ENCODE data around the gene TMEM203. TPM values are rescaled to one million over a fixed set of nuclear protein-coding genes. Genes with fewer than 3 reads are reported as not detected.

TMEM203 gene
- total RNA-seq, 1 donor from 2014 or later, result 41.2 TPM

DNA sequence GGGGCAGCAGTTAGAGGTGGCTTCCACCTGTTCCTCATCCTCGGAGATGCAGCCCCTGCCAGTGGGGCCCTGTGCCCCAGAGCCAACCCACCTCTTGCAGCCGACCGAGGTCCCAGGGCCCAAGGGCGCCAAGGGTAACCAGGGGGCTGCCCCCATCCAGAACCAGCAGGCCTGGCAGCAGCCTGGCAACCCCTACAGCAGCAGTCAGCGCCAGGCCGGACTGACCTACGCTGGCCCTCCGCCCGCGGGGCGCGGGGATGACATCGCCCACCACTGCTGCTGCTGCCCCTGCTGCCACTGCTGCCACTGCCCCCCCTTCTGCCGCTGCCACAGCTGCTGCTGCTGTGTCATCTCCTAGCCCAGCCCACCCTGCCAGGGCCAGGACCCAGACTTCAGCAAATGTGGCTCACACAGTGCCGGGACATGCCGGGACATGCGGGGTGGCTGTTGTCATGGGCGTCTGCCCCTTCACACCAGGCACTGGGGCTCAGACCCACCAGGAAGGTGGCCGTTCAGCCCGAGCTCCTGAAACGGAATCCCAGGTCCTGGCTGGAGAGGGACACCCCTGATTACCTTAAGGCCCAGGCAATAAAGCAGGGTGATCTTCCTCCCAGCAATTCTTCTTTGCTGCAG is 20.4 kb upstream of the TMEM203 start:
- no peak for DNase-seq (ENCODE audit: extremely low spot score, unreplicated experiment)
- Mint-ChIP-seq H3K27me3 (ENCODE audit: unreplicated experiment) (no peaks in the 10 kb centered on the region), H3K27ac (ENCODE audit: unreplicated experiment) (no peak overlapping the region), H3K4me1 (ENCODE audit: unreplicated experiment) (peaks cover 10% of the 10 kb centered on the region), H3K9me3 (ENCODE audit: unreplicated experiment) (no peaks in the 10 kb centered on the region), H3K36me3 (ENCODE audit: unreplicated experiment) (no peaks in the 10 kb centered on the region), H3K4me3 (ENCODE audit: unreplicated experiment) (no peak overlapping the region)
- TF ChIP-seq CTCF (IDR thresholded peaks at IDR 0.05), result no peak

DNA sequence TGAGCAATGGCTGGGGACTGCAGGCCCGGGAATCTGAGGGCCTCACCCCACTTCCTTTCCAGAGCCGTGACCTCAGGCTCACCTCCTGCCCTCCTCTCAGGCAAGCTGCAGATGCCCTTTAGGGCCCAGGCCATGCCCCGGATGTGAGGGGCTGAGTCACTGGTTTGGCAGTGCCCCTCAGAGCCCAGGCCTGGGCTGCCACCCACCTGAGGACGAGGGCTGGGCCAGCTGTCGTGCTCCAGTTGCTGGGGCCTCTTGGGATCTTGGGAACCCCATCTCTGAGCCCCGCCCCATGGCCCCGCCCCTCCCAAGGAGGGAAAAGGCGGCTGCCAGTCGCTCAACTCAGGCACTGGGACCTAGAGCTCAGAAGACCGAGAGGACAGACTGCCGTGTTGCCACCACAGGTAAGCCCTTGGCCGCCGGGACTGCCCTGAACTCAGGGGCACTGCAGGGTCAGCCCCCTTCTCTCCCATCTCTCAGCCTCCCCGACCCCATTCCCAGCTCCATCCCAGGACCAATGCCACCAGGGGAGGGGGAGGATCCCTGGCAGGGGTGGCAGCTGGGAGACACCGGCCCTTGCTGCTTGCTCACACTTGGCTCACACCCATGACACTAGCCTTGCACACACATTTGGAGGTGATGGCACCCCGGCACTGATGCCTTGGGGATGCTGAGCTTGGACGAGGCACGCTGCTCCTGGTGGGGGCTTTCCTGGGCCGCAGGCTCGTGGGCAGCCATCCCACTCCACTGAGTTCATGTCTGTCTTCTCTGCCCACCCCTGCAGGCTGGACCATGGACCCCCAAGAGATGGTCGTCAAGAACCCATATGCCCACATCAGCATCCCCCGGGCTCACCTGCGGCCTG is 19.6 kb upstream of the TMEM203 start, which contains the start of gene CYSRT1:
TSS of gene CYSRT1 (plus strand) at position 345 of the 865 bp plus-strand sequence. CDS start at position 793, 448 bp downstream.
- H3K4me1 Mint-ChIP-seq (ENCODE audit: unreplicated experiment), result peaks cover 10% of the 10 kb centered on the region
- no peaks in the 10 kb centered on the region for H3K36me3 Mint-ChIP-seq (ENCODE audit: unreplicated experiment)
- H3K27me3 Mint-ChIP-seq (ENCODE audit: unreplicated experiment), result no peaks in the 10 kb centered on the region
- DNase-seq (ENCODE audit: extremely low spot score, unreplicated experiment), result no peak
- H3K4me3 Mint-ChIP-seq (ENCODE audit: unreplicated experiment), result peak within 1 kb of the TSS; percentile 67
- no peak for TF ChIP-seq CTCF (IDR thresholded peaks at IDR 0.05)
- H3K27ac Mint-ChIP-seq (ENCODE audit: unreplicated experiment), result peak within 1 kb of the TSS; percentile 47
- no peaks in the 10 kb centered on the region for H3K9me3 Mint-ChIP-seq (ENCODE audit: unreplicated experiment)

DNA sequence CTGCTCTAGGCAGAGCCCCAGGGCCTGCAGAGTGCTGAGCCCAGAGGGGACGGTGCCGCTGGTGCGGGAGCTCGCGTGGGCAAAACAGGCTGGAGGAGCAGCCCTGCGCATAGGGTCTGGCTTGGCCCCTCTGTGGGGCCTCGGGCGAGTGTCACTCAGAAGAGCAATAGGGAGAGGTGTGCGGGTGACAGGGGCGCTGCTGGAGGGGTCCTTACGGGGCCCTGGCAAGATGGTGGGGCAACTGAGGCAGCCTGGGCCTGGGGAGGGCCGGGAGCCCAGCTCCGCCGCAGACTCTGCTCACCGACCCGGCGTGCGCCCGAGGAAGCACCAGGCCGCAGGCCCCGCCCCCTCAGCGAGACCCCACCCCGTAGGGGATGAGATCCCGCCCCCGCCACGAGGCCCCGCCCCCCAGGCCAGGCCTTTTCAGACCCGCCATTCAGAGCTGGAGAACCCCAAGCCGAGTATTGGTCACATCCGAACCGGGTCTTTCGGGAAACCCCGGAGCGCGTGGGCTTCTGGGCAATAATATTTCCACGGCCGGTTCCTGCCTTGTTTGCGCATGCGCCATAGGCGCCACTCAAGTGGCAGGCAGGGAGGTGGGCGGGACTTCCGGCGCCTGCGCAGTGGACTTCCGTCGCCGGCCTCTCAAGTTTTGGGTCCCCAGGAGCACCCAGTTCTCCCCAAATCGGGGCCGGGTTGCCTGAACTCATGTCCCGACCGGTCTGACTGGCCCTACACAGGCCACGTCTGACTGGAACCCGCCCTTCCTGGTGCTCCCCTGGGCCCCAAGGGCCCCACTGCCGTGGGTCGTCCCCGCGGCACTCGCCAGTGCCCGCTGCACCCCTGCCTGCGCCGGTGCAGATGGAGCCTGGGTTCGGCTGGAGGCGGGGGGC is 17.9 kb upstream of the TMEM203 start:
- Mint-ChIP-seq H3K36me3 (ENCODE audit: unreplicated experiment) (no peaks in the 10 kb centered on the region), H3K9me3 (ENCODE audit: unreplicated experiment) (no peaks in the 10 kb centered on the region), H3K4me3 (ENCODE audit: unreplicated experiment) (peak overlapping the region; percentile 74), H3K27me3 (ENCODE audit: unreplicated experiment) (no peaks in the 10 kb centered on the region), H3K27ac (ENCODE audit: unreplicated experiment) (peak overlapping the region; percentile 76), H3K4me1 (ENCODE audit: unreplicated experiment) (peaks cover 15% of the 10 kb centered on the region)
- DNase-seq (ENCODE audit: extremely low spot score, unreplicated experiment), result peak; percentile 99
- TF ChIP-seq CTCF (IDR thresholded peaks at IDR 0.05), result no peak

- no peak for TF ChIP-seq CTCF (IDR thresholded peaks at IDR 0.05)
- Mint-ChIP-seq H3K4me1 (ENCODE audit: unreplicated experiment) (peaks cover 13% of the 10 kb centered on the region), H3K27ac (ENCODE audit: unreplicated experiment) (peak within 1 kb of the TSS; percentile 38), H3K27me3 (ENCODE audit: unreplicated experiment) (no peaks in the 10 kb centered on the region), H3K36me3 (ENCODE audit: unreplicated experiment) (no peaks in the 10 kb centered on the region), H3K9me3 (ENCODE audit: unreplicated experiment) (no peaks in the 10 kb centered on the region), H3K4me3 (ENCODE audit: unreplicated experiment) (peak within 1 kb of the TSS; percentile 74)
- no peak for DNase-seq (ENCODE audit: extremely low spot score, unreplicated experiment)
Measured at GRCh38 chr9:137222190-137223077, 17.0 kb upstream of the TMEM203 start, which contains the start of gene RNF208. RNF208 (minus strand) TSS chr9:137222240; CDS start chr9:137221212, 1,028 bp downstream.

Measured in osteocyte (in vitro differentiated cells).